ENCODE data around the gene SLC1A4. TPM values are rescaled to one million over a fixed set of nuclear protein-coding genes. Genes with fewer than 3 reads are reported as not detected.

The SLC1A4 gene
- total RNA-seq, 3 donors from 2014 or later, result 8.2 to 14.7 (median 8.4) TPM

GRCh38 chr2:65035351-65035943 is 46.2 kb downstream of the SLC1A4 start:
- H3K36me3 ChIP-seq (ENCODE audit: low read depth), result no peaks in the 10 kb centered on the region
- H3K4me1 ChIP-seq (ENCODE audit: low read depth), result peaks cover 29% of the 10 kb centered on the region
- no peaks in the 10 kb centered on the region for H3K9me3 ChIP-seq
- no peak overlapping the region for H3K4me3 ChIP-seq
- intact Hi-C loops (cut with DNase I, micrococcal nuclease), result no loop called here
- DNase-seq (no peak), ATAC-seq (no peak)
- TF ChIP-seq CTCF (IDR thresholded peaks at IDR 0.05), result no peak

GRCh38 chr2:65037178-65037577 is 48.0 kb downstream of the SLC1A4 start:
- no peak overlapping the region for H3K4me3 ChIP-seq
- TF ChIP-seq CTCF (IDR thresholded peaks at IDR 0.05), result no peak
- intact Hi-C loops (cut with DNase I, micrococcal nuclease), result no loop called here
- ATAC-seq, result no peak
- H3K9me3 ChIP-seq, result no peaks in the 10 kb centered on the region
- no peaks in the 10 kb centered on the region for H3K36me3 ChIP-seq (ENCODE audit: low read depth)
- DNase-seq, result no peak
- peaks cover 12% of the 10 kb centered on the region for H3K4me1 ChIP-seq (ENCODE audit: low read depth)

GRCh38 chr2:65039640-65040039 is 50.4 kb downstream of the SLC1A4 start:
- intact Hi-C loops (cut with DNase I, micrococcal nuclease), result loop anchor here (2.0 to 5.0 kb wide), 2 partner anchors 122 to 123 kb away; no protein-coding TSS in a partner anchor
- ATAC-seq, result no peak
- no peak for TF ChIP-seq CTCF (IDR thresholded peaks at IDR 0.05)
- DNase-seq, result no peak
- Histone ChIP-seq H3K36me3 (ENCODE audit: low read depth) (no peaks in the 10 kb centered on the region), H3K4me3 (no peak overlapping the region), H3K4me1 (ENCODE audit: low read depth) (no peaks in the 10 kb centered on the region), H3K9me3 (peaks cover 12% of the 10 kb centered on the region)

GRCh38 chr2:65040400-65041261 is 51.4 kb downstream of the SLC1A4 start:
- Histone ChIP-seq H3K4me1 (ENCODE audit: low read depth) (no peaks in the 10 kb centered on the region), H3K4me3 (no peak overlapping the region), H3K36me3 (ENCODE audit: low read depth) (no peaks in the 10 kb centered on the region), H3K9me3 (peaks cover 13% of the 10 kb centered on the region)
- peak; percentile 93 for TF ChIP-seq CTCF (IDR thresholded peaks at IDR 0.05)
- DNase-seq (peak; percentile 82 to 94 (median 86)), ATAC-seq (peak; percentile 99)
- intact Hi-C loops (cut with DNase I, micrococcal nuclease), result loop anchor here (2.0 to 5.0 kb wide), 2 partner anchors 123 to 124 kb away; no protein-coding TSS in a partner anchor

- H3K9me3 ChIP-seq, result peaks cover 13% of the 10 kb centered on the region
- no peaks in the 10 kb centered on the region for H3K4me1 ChIP-seq (ENCODE audit: low read depth)
- no peak for TF ChIP-seq CTCF (IDR thresholded peaks at IDR 0.05)
- DNase-seq (no peak), ATAC-seq (no peak)
- intact Hi-C loops (cut with DNase I, micrococcal nuclease), result loop anchor here in 1 of 2 donors (5.0 kb wide), 1 partner anchor 126 kb away; no protein-coding TSS in a partner anchor
- no peaks in the 10 kb centered on the region for H3K36me3 ChIP-seq (ENCODE audit: low read depth)
- H3K4me3 ChIP-seq, result no peak overlapping the region
These were observed 53.8 kb downstream of the SLC1A4 start for GRCh38 chr2:65043001-65043400.

Measured in mucosa of descending colon (tissue), 3 donors.